GM19328 (cell line): ENCODE measurements around the gene NELFB.

Source experiments
- ATAC-seq: cut with Tn5 transposase; IDR thresholded peaks from one replicate; pipeline ENCODE4 v1.9.1; 2021; ENCODE audit warnings: mild to moderate bottlenecking, moderate library complexity; ENCODE audit not compliant: unreplicated experiment

Gene NELFB

DNA sequence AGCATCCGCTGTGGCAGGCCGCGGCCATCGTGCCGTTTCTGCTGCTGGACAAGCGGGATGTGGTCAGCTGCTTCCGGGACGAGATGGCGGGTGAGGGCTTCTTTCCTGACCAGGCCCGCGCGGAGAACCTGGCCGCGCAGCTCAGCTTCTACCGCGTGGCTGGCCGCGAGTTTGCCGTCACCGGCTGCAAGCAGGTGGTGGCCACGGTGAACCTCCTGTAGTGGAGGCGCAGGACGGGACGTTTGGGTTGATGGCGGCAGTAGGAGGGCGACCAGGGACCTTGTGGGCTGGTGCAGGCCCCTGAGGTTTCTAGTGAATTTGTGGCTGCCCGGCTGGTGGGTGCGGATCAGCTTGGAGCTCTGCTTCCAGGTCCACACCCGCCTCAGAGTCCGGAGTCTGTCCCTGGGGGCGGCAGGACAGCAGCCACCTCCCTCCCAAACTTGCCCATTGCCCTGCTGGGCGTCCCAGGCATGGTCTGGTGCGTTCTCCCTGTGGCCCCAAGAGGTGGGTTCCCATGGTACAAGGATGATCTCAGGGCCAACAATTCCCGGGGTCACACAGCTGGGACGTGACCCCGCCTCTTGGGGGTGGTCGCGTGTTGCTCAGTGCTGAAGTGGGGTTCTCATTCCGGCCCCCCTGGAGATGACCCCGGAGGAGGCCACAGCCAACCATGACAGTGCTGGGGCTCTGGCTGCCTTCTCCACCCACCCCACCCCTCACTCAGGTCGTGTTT lies 24.8 kb downstream of the NELFB start:
- ATAC-seq: no peak

DNA sequence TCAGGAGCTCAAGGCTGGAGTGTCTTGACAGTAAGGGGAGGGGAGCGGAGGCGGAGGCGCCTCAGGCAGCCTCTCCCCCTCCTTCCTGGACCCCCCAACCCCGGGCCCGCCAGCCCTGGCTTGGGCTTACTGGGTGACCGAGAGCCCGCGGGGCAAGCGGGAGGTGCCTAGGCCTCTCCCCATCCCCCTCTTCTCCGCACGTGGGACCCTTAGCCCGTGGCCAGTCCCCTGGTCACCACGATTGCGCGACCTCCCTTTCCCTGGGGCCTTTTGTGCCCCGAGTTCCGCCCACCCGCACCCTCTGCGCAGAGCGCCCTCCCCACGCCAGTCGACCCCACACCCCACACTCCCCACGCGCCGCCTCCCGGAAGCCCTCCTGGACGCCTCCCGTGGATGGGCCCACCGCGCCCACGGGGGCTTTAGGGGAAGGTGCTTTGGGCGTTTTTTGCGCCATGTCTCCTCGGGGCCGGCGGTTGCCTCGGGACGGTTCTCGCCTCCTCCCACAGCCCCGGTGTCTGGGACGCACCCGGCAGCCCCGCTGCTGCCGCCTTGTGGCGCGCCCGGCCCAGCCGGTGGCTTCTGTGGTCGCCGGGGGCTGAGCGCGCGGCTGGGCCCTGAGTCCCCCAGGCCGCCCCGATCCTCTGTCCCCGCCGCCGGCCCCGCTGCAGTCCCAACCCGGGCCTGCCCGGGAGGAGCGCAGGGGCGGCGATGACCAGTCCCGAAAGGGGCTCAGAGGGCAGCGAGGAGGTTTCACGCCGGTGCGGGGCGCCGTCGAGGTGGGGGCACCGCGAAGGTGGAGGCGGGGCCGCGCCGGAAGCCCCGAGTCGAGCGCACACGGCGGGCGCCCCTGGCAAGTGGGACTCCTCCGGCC lies 25.6 kb downstream of the NELFB start:
- ATAC-seq: no peak

DNA sequence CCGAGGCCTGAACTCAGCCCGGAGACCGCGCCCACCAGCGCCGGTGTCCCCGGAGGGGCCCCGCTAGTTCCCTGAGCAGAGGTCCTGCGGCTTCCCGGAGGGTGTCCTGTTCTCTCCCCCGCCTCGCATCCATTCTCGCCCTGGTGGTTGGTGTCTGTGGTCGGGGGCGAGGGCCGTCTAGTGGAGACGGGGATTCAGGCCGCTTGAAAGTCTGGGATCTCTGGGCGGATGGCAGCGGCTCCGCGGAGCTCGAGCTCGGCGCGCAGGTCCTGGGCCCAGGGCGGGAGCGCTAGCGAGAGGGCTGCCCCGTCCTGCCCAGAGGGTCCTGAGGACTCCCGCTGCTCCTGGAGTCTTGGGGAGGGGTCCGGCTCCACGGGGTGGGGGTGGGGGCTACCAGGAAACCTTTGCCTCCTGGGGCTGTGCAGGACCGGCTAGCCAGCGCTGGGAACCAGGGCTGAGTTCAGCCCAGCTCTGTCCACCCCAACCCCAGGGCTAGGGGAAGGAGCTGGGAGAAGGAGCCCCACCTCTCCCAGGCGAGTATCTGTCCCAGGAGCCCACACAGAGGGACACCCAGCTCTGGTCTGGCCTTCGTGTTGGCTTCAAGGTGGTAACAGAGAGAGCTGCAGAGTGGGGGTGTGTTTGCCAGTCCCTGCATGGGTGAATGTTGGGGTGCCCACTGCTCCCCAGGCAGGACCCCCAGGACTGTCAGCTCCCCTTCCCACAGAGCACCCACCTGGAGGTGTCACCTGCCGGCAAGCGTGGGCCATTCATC lies 26.4 kb downstream of the NELFB start:
- no peak for ATAC-seq

GRCh38 chr9:137286975-137287383 lies 31.9 kb downstream of the NELFB start:
- ATAC-seq: no peak

GRCh38 chr9:137293094-137293481 lies 38.0 kb downstream of the NELFB start:
- ATAC-seq: no peak

GRCh38 chr9:137293482-137294090 lies 38.5 kb downstream of the NELFB start:
- ATAC-seq: no peak

DNA sequence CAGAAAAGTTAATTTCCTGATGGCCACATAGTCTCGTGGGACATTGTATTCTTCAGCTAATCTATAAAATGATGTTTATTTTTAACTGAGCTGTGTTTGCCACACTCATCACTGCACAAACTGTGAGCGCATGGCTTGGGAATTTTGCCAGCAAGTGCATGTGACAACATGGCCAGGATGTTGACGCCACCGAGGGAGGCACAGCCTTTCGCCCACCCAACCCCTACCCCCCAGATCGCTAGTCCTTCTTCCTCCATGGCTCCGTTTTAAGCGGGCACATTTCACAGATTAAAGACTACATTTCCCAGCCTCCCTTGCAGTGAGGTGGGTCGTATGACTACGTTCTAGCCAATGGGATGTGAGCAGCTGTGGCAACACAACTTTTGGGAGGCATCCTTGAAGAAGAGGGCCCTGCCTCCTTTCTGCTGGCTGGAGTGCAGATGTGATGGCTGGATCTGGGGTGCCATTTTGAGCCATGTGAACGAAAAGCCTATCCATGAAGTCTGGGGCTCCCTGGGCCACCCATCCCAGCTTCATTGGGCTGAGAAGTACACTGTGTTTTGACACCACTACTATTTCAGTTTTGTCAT lies 39.1 kb downstream of the NELFB start:
- no peak for ATAC-seq

- ATAC-seq: no peak
These were observed 39.6 kb downstream of the NELFB start for GRCh38 chr9:137294681-137295237.

GRCh38 chr9:137295238-137295811 lies 40.2 kb downstream of the NELFB start:
- ATAC-seq: no peak

DNA sequence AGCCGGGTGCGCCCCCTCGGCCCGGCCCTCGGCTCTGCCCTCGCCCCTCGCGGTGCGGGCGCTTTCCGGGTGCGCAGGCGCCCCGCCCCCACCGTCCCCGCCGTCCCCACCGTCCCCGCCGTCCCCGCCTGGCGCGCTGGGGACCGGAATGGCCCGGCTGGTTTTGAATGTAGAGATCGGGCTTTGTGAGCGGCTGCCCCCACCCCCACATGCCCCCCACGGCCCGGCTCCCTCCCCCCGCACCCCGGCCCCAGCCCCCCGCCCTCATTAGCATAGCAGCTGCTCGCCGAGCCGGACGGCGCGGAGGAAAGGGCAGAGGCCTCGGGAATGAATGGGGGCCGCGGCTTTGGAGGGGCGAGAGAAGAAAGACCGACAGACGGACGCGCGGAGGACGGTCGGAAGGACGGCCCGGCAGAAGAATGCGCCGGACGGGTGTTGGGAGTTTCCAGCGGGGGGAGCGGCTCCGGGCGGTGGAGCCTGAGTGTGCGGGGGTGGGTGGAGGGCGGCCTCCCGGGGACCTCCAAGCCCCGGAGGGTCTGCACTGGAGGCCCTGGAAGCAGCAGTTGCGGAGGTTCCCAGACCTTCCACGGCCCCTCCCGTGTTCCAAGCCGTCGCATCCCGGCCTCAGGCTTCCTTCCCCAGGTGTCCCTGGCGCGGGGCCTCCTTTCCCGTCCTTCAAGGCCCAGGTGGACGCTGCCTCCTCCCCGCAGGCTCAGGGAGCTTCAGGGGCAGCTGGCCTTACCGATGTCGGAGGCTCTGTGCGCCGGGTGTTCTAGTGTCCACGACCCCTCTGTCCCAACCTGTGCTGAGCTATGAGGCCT lies 40.9 kb downstream of the NELFB start:
- ATAC-seq: no peak

GRCh38 chr9:137296670-137297664 lies 41.8 kb downstream of the NELFB start:
- ATAC-seq: no peak

GRCh38 chr9:137297966-137298365 lies 42.8 kb downstream of the NELFB start:
- no peak for ATAC-seq

- ATAC-seq: no peak
These were observed 43.5 kb downstream of the NELFB start for GRCh38 chr9:137298401-137299202.

- no peak for ATAC-seq
These were observed 44.1 kb downstream of the NELFB start for GRCh38 chr9:137299203-137299565.

GRCh38 chr9:137299938-137300337 lies 44.8 kb downstream of the NELFB start:
- ATAC-seq: no peak

DNA sequence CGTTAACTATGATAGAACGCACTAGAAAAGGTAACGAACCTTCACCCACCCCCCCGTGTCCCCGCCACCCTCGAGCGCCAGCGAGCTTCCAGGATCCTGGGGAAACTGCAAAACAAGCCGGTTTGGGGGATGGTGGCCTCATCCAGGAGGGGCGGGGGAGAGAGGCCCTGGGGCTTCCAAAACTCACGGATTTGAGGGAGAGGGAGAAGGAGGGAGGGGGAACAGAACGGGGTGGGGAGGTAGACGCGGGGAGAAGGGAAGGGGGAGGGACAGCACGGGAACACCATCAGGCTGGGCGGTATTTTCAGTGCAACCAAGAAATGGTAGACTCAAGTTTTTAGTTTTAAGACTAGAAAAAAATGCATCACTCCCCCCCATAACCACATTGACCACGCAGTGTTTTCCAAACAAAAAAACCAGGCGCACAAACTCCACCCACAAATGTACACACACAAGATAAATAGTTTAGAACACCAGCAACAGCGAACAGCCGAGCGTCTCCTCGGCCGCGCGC lies 45.5 kb downstream of the NELFB start:
- no peak for ATAC-seq
